GM18951 (cell line): ENCODE results near the gene ANKRD34A.

ENCODE experiments used
- POLR2A ChIP-seq: IDR thresholded peaks from 4 replicates; pipeline ENCODE4 v1.6.1; 2011; ENCODE audit warnings: mild to moderate bottlenecking; ENCODE audit not compliant: insufficient read length, insufficient read depth; ENCODE audit errors: extremely low read depth
- in situ Hi-C: fragments of 300-500 bp; cut with MboI; formaldehyde crosslinking; loops from one replicate; pipeline ENCODE4 v1.12.0; 2022; ENCODE audit warnings: low sequenced_read_pairs, mixed read lengths, inconsistent platforms; ENCODE audit not compliant: unreplicated experiment

Gene ANKRD34A

GRCh38 chr1:145912128-145912641 is 52.2 kb downstream of the ANKRD34A start:
- in situ Hi-C loops = no loop called here
- no peak for TF ChIP-seq POLR2A
